GM12878 (cell line): Measurements from ENCODE around the gene MIGA2. TPM values are rescaled to one million over a fixed set of nuclear protein-coding genes. Genes with fewer than 3 reads are reported as not detected.

Experiments
- ATF2 ChIP-seq: IDR thresholded peaks from 2 replicates; pipeline ENCODE4 v1.6.1; 2012; ENCODE audit warnings: low read length, inconsistent platforms
- ETV6 ChIP-seq, 2 experiments: fragments of 450-650 bp in 1 of 2; IDR thresholded peaks in 1 of 2; conservative IDR thresholded peaks in 1 of 2; 2 replicates each; pipeline ENCODE4 v1.6.1; 2014; ENCODE audit warnings: antibody characterized with exemption in 1 of 2, borderline replicate concordance in 1 of 2, low read depth in 1 of 2, mild to moderate bottlenecking in 1 of 2, moderate library complexity in 1 of 2
- HDAC2 ChIP-seq: fragments of 200-600 bp; sonication (generic); IDR thresholded peaks from 2 replicates; pipeline ENCODE4 v1.6.1; 2017
- ZBTB4 ChIP-seq: fragments of 450-650 bp; formaldehyde crosslinking; IDR thresholded peaks from 2 replicates; pipeline ENCODE4 v1.4.0; 2022; ENCODE audit warnings: mild to moderate bottlenecking, moderate library complexity
- ZNF592 ChIP-seq: fragments of 450-650 bp; IDR thresholded peaks from 2 replicates; pipeline ENCODE4 v1.6.1; 2017; ENCODE audit warnings: mild to moderate bottlenecking, moderate library complexity
- ZNF622 ChIP-seq: fragments of 450-650 bp; IDR thresholded peaks from 2 replicates; pipeline ENCODE4 v1.6.1; 2017; ENCODE audit warnings: mild to moderate bottlenecking, inconsistent platforms
- ZSCAN29 ChIP-seq: fragments of 450-650 bp; IDR thresholded peaks from 2 replicates; pipeline ENCODE4 v1.6.1; 2017; ENCODE audit warnings: mild to moderate bottlenecking, moderate library complexity
- polyA plus RNA-seq, 11 experiments: library from polyadenylated mRNA; depleted of rRNA in 4 of 11; unstranded in 6 of 11; stranded (reverse) in 5 of 11; fragments of >200 nt; fragmentation: Nextera tagmentation in 4 of 11; fragmentation: Illumina TruSeq in 1 of 11; extraction: Ambion mirVana in 4 of 11; extraction: Trizol in 1 of 11; gene quantifications; 1 replicate in 1 of 11; 2 replicates in 10 of 11; pipeline versions ENCODE4 v1.2.1 to v1.2.3, GENCODE V29; 2011 to 2016; ENCODE audit warnings: inconsistent platforms in 2 of 11, missing spikeins in 2 of 11, low read depth in 1 of 11
- total RNA-seq, 4 experiments: library from RNA; depleted of rRNA in 3 of 4; stranded (reverse); fragments of >200 nt in 3 of 4; fragmentation: Illumina TruSeq in 1 of 4; extraction: Trizol in 1 of 4; gene quantifications; 2 replicates each; pipeline versions ENCODE4 v1.2.1 to v1.2.3, GENCODE V29; 2013 to 2021
- TF ChIP-seq, protein P1 (sequence below): IDR thresholded peaks from 2 replicates; pipeline ENCODE4 v1.6.1; 2011; ENCODE audit warnings: low read depth, mild to moderate bottlenecking, low read length, moderate library complexity, borderline replicate concordance; ENCODE audit errors: extremely low read depth

The MIGA2 gene
- total and polyA plus RNA-seq, 10 of the 15 experiments (the other 5 are each of a cell fraction or from before 2014, with no cell fraction given) = 0.14 to 31.0 (median 12.7) TPM

- TF ChIP-seq ZBTB4 (CRISPR knock-in tag) (no peak), HDAC2 (no peak), ATF2 (no peak), ZSCAN29 (no peak), ZNF622 (no peak), ZNF592 (no peak), ETV6 (conservative IDR thresholded peaks at IDR 0.05 in 1 of 2, IDR thresholded peaks at IDR 0.05 in 1 of 2; ENCODE audit: borderline replicate concordance in 1 of 2, low read depth in 1 of 2) (no peak)
- TF ChIP-seq, protein P1, sequence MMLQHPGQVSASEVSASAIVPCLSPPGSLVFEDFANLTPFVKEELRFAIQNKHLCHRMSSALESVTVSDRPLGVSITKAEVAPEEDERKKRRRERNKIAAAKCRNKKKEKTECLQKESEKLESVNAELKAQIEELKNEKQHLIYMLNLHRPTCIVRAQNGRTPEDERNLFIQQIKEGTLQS = no peak
These were observed 37.0 kb downstream of the MIGA2 start (continued) for GRCh38 chr9:129073404-129073803.
